HG03175 (cell line): Measurements from ENCODE around the gene ABCB1.
A peak's percentile ranks its signal among the peaks of the same experiment; 100 is the strongest.

Source experiments
- ATAC-seq: cut with Tn5 transposase; IDR thresholded peaks from one replicate; pipeline ENCODE4 v1.9.1; 2021; ENCODE audit warnings: mild to moderate bottlenecking, moderate library complexity; ENCODE audit not compliant: unreplicated experiment

Gene ABCB1

GRCh38 chr7:87600130-87601124 lies at the start of gene ABCB1:
Gene ABCB1 (minus strand): TSS chr7:87600884. CDS start chr7:87600184, 700 bp downstream.
- peak; percentile 39 for ATAC-seq

GRCh38 chr7:87648316-87648715 lies 47.6 kb upstream of the ABCB1 start:
- no peak for ATAC-seq

DNA sequence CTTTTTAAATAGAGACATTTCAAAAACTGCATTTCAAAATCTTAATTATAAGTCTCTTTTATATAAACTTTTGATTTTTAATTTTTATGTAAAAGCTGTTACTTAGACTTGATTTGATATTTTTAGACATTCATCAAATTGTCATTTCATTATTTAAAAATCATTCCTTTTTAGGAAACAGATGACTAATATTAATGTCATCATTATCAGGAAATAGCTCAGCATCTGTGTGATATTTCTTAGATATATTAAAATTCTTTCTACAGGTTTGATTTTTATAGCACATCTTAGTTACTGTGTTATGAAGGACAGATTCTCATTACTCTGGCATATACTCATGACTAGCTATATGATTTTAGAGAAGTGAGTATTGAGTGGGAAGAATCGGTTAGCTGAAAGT lies 44.8 kb upstream of the ABCB1 start:
- no peak for ATAC-seq

DNA sequence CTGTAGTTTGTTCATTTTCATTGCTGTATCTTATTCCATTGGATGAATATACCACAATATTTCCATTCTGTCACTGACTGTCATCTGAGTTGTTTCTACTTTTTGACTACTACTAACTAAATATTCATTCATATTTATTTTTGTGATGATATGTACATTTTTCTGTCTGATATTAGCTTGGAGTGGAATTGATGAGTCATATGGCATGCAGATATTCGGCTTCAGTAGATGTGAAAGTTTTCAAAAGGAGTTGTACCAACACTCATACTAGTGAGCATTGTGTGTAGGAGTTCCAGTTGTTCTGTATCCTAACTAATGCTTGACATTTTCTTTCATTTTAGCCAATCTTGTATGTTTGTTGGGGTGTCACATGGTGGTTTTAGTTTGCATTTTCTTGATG lies 35.2 kb upstream of the ABCB1 start:
- ATAC-seq: no peak

GRCh38 chr7:87628780-87629569 lies 28.3 kb upstream of the ABCB1 start:
- no peak for ATAC-seq

- peak; percentile 26 for ATAC-seq
These were observed 26.9 kb upstream of the ABCB1 start for GRCh38 chr7:87627634-87627994.

DNA sequence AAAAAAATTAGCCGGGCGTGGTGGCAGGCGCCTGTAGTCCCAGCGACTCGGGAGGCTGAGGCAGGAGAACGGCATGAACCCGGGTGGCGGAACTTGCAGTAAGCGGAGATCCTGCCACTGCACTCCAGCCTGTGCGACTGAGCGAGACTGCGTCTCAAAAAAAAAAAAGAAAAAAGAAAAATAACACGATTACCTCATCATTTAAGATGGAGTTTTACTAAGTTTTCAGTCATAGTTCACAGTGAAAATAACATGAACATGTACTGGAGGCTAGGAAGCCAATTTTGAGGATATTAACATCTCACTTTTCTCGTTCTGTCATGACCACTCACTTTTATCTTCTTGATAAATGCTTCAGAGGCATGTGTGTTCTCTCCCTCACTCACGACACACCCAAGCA lies 24.4 kb upstream of the ABCB1 start:
- ATAC-seq: no peak

GRCh38 chr7:87624628-87625027 lies 23.9 kb upstream of the ABCB1 start:
- ATAC-seq: no peak

DNA sequence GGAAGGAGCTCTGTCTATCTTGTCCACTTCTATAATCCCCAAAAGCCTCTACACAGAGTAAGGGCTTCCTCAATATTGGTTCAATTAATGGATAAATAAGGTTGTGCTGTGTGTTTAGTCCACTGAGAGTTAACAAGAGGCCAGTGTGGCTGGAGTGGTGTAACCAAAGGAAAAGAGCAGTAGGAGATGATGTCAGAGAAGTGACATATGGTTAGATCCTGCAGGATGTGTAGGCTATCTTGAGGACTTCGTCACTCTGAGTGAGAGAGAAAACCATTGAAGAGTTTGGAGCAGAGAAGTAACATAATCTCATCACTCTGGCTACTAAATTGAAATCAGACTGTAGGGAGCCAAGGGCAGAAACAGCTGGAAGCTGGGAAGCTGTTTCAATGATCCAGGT lies 14.5 kb upstream of the ABCB1 start:
- no peak for ATAC-seq

DNA sequence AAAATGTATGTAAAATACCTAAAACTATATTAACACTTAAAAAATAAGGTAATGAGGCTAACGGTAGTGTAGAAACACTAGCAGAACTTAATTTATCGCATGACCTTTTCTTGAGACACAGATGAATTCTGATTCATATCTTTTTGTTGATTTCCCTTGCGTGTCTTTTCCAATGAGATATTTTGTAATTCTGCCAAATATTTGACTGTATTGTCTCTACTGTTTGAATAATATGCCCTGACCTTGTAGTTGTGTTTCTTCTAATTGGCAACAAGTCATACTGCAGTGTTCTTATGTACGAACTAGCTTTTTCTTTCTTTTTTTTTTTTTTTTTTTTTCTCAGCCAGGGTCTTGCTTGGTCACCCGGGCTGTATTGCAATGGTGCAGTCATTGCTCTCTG lies 9.2 kb upstream of the ABCB1 start:
- no peak for ATAC-seq

- ATAC-seq: no peak
These were observed 7.7 kb upstream of the ABCB1 start for GRCh38 chr7:87608431-87608830.

DNA sequence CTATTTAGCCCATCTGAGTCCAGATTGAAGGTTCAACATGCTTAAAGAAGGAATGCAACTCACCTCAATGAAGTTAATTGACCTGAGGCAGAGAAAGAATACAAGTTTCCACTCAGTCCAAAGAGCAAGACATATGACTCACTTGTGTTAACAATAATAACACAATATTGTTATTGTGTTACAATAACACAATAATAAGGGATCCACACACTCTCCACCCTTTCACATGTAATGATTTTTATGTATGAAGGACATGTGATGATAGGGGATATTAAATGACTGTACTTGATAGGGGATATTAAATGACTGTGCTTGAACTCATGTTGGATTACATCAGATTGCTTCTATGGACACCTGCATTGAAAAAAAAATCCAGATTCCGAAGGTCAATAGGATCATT lies 3.6 kb upstream of the ABCB1 start:
- no peak for ATAC-seq

GRCh38 chr7:87599336-87599735 lies 1.3 kb downstream of the ABCB1 start:
- peak; percentile 95 for ATAC-seq

DNA sequence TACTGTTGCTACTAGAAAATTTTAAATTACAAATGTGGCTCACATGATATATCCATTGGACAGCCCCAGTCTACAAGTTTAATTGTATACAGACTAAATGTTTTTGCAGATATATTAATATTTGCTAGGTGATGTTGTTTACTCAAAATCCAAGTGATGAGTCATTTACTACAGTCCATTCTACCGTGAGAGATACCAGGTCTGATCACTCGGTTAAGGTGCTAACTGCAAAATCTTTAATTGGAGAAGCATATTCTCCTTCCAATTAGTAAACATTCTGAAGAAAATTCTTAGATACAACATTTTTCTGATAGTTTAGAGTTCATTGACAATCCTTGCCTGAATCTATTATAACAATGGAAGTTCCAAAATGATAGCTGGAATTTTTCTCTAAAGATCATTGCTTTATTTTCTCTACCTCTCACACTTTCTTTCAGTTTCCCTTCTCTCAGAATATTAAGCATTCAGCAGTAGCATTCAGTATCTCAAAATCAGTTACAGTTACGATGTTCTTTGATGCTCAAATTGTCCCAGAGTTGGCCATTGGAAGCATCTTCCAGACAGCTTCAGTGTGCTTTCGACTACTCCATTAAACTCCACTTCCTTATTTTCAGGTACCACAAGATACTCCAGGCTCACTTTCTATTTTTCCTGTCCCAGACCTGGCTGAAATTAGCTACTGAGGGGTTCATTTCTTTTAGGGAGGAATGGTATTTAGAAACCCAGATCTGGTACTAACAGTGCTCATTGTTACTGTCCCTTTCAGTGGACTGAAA lies 2.3 kb downstream of the ABCB1 start:
- ATAC-seq: peak; percentile 35

GRCh38 chr7:87596696-87597095 lies 4.0 kb downstream of the ABCB1 start:
- ATAC-seq: no peak

- no peak for ATAC-seq
These were observed 4.5 kb downstream of the ABCB1 start for GRCh38 chr7:87596136-87596535.

GRCh38 chr7:87592300-87592699 lies 8.4 kb downstream of the ABCB1 start:
- no peak for ATAC-seq

GRCh38 chr7:87591211-87591610 lies 9.5 kb downstream of the ABCB1 start:
- no peak for ATAC-seq

- ATAC-seq: no peak
These were observed 10.1 kb downstream of the ABCB1 start for GRCh38 chr7:87590578-87590977.

- no peak for ATAC-seq
These were observed 11.1 kb downstream of the ABCB1 start for GRCh38 chr7:87589631-87590030.

DNA sequence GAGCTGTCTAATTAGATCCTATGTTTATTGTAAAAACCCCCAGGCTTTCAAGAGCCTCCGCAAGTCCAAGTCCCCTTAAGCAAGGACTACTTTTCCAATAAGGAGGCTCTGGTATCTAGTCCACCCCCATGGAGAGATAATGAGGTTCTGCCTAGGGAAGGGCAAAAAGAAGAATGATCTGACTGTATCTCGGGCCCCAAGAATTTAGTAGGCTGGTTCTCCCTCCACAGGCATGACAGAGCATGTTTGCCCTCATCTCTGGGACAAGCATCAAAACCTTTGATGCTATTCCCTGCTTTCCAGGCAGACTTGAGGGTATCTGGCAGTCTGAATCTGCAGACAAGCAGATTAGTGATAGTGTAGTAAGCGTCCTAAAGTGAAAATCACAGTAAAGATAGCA lies 19.0 kb downstream of the ABCB1 start:
- ATAC-seq: no peak
